Muscle layer of duodenum (tissue), 2 donors: ENCODE data around the gene PPM1J.
A peak's percentile ranks its signal among the peaks of the same experiment; 100 is the strongest.

Source experiments
- H3K27ac ChIP-seq: one replicate; pipeline ENCODE4 v1.7.0; 2013; ENCODE audit warnings: mild to moderate bottlenecking, low read length
- H3K27me3 ChIP-seq: one replicate; pipeline ENCODE4 v1.7.0; 2013; ENCODE audit warnings: low read depth, mild to moderate bottlenecking, control low read depth, low read length
- H3K36me3 ChIP-seq, 2 donors: one replicate each; pipeline ENCODE4 v1.7.0; 2013; ENCODE audit warnings: low read length in 2 of 2, control low read depth in 1 of 2, mild to moderate bottlenecking in 1 of 2; ENCODE audit not compliant: insufficient read depth in 2 of 2, control insufficient read depth in 1 of 2
- H3K4me1 ChIP-seq, 2 donors: one replicate each; pipeline ENCODE4 v1.7.0; 2013; ENCODE audit warnings: low read length in 2 of 2, mild to moderate bottlenecking in 2 of 2, control low read depth in 1 of 2, moderate library complexity in 1 of 2; ENCODE audit not compliant: insufficient read depth in 2 of 2, control insufficient read depth in 1 of 2
- H3K4me3 ChIP-seq, 2 donors: one replicate each; pipeline ENCODE4 v1.7.0; 2013; ENCODE audit warnings: low read length in 2 of 2, low read depth in 1 of 2, mild to moderate bottlenecking in 1 of 2
- H3K9me3 ChIP-seq, 2 donors: one replicate each; pipeline ENCODE4 v1.7.0; 2013; ENCODE audit warnings: low read length in 2 of 2, control low read depth in 1 of 2, mild to moderate bottlenecking in 1 of 2; ENCODE audit not compliant: control insufficient read depth in 1 of 2
- donor health status: healthy.

PPM1J gene

GRCh38 chr1:112678605-112679004 lies 36.5 kb downstream of the PPM1J start:
- H3K27ac ChIP-seq, result no peak overlapping the region
- H3K27me3 ChIP-seq, result no peaks in the 10 kb centered on the region
- no peak overlapping the region for H3K4me3 ChIP-seq
- no peaks in the 10 kb centered on the region for H3K9me3 ChIP-seq
- no peaks in the 10 kb centered on the region for H3K36me3 ChIP-seq
- H3K4me1 ChIP-seq, result peaks cover 1 to 14% of the 10 kb centered on the region in 2 donors

DNA sequence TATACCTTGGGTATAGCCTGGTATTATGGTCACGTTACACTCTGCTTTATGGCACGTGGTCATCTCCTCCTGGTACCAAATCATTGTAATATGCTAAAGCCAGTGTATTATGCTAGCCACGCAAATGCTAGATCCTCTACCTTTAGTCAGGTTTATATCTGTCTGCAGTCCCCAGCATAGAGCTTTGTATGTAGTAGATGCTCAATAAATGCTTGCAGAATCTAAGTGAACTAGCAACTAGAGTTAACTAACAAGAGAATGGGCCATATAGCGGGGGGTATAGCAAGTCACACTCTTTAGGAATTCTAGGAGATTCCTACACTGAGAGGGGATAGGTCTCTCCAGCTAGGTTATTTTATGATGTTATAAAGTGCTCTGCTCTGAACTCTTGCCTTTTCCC lies 37.6 kb downstream of the PPM1J start:
- Histone ChIP-seq H3K9me3 (no peaks in the 10 kb centered on the region), H3K4me1 (peaks cover 6 to 19% of the 10 kb centered on the region in 2 donors), H3K27me3 (no peaks in the 10 kb centered on the region), H3K27ac (no peak overlapping the region), H3K36me3 (no peaks in the 10 kb centered on the region), H3K4me3 (no peak overlapping the region)

DNA sequence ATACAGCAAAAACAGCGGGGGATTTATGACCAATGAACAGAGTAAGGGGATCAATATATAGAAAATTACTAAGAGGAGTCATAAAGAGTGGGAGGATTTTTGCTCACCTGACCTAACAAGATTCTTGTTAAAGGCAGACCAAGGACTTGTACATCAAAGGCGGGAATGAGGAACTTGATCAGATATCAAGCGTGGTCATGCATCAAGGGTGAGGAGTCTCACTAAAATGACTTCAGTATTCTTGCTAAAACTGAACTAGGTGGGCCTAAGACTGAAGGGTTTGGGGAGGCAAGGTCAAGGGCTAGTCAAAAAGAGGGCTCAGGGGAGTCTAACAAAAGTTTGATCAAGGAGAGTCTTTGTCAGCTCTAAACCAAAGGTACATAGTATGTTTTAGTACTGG lies 38.6 kb downstream of the PPM1J start:
- peaks cover 6 to 19% of the 10 kb centered on the region in 2 donors for H3K4me1 ChIP-seq
- H3K27ac ChIP-seq, result no peak overlapping the region
- H3K4me3 ChIP-seq, result no peak overlapping the region
- H3K27me3 ChIP-seq, result no peaks in the 10 kb centered on the region
- no peaks in the 10 kb centered on the region for H3K36me3 ChIP-seq
- H3K9me3 ChIP-seq, result no peaks in the 10 kb centered on the region

DNA sequence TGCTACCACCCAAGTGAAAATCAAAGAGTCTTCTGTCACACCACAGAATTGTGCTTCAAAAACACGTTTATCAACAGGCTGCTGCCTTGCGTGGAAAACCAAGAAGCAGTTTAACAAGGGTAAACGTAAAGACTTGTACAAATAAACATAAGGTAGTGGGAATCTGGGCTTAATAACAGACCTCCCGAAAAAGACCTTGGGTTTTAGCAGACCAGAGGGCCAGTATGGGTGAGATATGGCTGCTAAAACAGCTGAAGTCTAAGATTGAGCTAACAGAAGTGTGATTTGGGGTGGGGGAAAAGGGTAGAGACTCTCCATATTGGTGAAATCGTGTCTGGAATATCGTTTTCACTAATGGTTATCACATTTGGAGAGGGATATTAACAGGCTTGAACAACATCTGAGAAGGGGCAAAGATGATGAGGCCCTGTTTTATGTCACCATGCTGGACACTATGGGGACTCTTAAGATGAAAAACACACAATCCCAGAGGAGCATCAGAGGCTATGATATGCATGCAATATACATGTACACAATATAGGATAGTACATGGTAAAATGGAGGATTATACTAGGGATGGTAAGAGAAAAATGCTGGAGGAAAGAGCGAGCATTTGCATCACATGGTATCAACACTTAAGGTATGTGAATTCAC lies 39.3 kb downstream of the PPM1J start:
- Histone ChIP-seq H3K9me3 (no peaks in the 10 kb centered on the region), H3K4me1 (peaks cover 6 to 19% of the 10 kb centered on the region in 2 donors), H3K27me3 (no peaks in the 10 kb centered on the region), H3K36me3 (no peaks in the 10 kb centered on the region), H3K4me3 (peak overlapping the region; percentile 84 to 92), H3K27ac (peak overlapping the region; percentile 52)

GRCh38 chr1:112674986-112675727 lies 40.0 kb downstream of the PPM1J start:
- Histone ChIP-seq H3K9me3 (no peaks in the 10 kb centered on the region), H3K4me1 (peaks cover 6 to 19% of the 10 kb centered on the region in 2 donors), H3K27me3 (no peaks in the 10 kb centered on the region), H3K27ac (peak overlapping the region; percentile 93), H3K36me3 (peaks cover under 1 to 5% of the 10 kb centered on the region in 2 donors), H3K4me3 (peak overlapping the region; percentile 84 to 92)

DNA sequence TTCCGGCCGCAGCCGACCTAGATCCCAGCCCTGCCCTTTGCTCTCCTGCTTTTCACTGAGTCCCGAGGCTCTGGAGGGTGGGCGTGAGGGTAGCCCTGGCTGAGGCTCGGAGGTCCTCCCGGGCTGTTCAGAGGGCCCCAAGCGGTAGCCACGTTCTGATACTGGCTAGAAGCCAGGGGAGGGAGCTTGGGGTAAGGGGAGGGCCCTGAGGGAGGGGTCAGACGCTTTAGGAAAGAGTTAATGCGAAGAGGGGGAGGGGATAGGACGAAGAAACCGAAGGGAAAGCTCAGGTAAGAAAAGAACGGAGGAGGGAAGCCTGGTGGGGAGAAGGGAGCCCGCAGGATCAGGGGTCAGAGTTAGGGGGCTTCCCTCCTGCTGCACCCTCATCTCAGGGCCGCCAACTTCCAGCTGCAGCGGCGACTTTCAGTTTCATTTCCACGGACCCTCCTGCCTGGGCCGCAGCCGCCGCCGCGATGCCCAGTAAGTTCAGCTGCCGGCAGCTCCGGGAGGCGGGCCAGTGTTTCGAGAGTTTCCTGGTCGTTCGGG lies 40.6 kb downstream of the PPM1J start, which contains the start of gene MOV10:
Gene MOV10, plus strand, starts transcription at position 220 of the 546 bp plus-strand sequence. Its CDS starts 254 bp downstream, at position 474.
- no peaks in the 10 kb centered on the region for H3K9me3 ChIP-seq
- H3K27me3 ChIP-seq, result no peaks in the 10 kb centered on the region
- H3K36me3 ChIP-seq, result peaks cover 7 to 10% of the 10 kb centered on the region in 2 donors
- H3K27ac ChIP-seq, result peak within 1 kb of the TSS; percentile 93
- peak within 1 kb of the TSS; percentile 84 to 92 for H3K4me3 ChIP-seq
- peaks cover 6 to 19% of the 10 kb centered on the region in 2 donors for H3K4me1 ChIP-seq

DNA sequence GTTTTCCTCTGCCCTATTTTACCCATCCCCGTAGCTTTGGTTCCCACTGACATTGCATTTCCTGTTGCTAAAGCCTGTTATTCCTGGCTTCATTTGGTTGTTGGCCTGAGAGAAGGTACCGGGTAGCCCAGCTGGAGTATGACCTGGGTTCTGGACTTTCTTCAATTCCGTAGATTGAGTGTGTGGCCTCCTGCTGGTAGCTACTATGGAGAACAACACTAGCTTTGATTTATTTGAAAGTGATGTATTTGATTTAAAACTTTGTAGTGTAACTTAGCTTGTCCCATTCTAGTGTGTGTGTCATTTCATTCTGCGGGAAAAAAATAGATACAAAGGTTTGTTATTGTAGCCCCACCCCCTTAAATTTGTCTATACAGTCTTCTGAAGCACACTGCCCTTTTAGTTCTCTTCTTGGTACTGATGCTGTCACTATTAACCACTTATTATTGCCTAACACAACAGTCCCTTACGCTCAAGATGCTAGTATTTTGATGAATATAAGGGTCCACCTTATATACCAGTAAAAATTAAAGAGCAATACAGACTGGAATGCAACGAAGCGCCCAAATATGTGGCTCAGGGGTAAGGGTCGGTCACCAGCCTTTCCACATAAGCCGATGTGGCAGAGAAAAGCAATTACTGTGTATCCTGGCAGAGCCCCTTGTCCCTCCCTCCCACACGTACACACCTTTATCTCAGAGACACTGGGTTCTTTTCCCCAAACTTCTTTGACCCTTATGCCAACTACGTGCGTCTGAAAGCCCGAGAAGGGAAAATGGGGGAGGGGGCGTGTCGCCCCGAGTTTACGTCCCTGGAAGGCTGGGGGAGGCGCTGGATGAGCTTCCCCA lies 41.3 kb downstream of the PPM1J start:
- Histone ChIP-seq H3K27ac (peak overlapping the region; percentile 93), H3K27me3 (no peaks in the 10 kb centered on the region), H3K36me3 (peaks cover 14 to 16% of the 10 kb centered on the region in 2 donors), H3K4me3 (peak overlapping the region; percentile 84 to 92), H3K9me3 (no peaks in the 10 kb centered on the region), H3K4me1 (peaks cover 6 to 19% of the 10 kb centered on the region in 2 donors)

- peaks cover 6 to 19% of the 10 kb centered on the region in 2 donors for H3K4me1 ChIP-seq
- H3K27ac ChIP-seq, result no peak overlapping the region
Measured at GRCh38 chr1:112672842-112673241, 42.3 kb downstream of the PPM1J start.

DNA sequence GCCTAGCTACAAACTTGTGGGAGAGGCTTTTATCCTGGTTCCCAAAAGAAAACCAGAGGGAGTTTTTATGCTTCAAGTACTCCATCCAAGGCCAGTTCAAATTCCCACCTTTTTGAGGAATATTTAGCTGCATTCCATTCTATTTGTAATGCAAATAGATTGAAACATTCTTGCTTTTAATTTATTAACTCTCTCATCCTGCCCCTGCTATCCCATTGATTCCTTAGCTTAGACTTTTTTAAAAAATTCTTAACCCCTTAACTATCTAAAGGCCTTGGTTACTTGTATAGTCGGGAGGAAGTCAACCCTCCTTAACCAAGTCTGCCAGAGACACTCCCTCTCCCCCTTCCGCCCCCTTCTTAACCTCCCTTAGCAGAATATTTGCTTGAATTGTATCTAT lies 43.1 kb downstream of the PPM1J start:
- peaks cover 6 to 19% of the 10 kb centered on the region in 2 donors for H3K4me1 ChIP-seq
- H3K36me3 ChIP-seq, result peaks cover 20 to 31% of the 10 kb centered on the region in 2 donors
- no peak overlapping the region for H3K4me3 ChIP-seq
- H3K27ac ChIP-seq, result no peak overlapping the region
- H3K9me3 ChIP-seq, result no peaks in the 10 kb centered on the region
- H3K27me3 ChIP-seq, result no peaks in the 10 kb centered on the region

More at GRCh38 chr1:112672842-112673241, 42.3 kb downstream of the PPM1J start:
- no peaks in the 10 kb centered on the region for H3K27me3 ChIP-seq
- H3K9me3 ChIP-seq, result no peaks in the 10 kb centered on the region
- no peak overlapping the region for H3K4me3 ChIP-seq
- H3K36me3 ChIP-seq, result peaks cover 16 to 25% of the 10 kb centered on the region in 2 donors

DNA sequence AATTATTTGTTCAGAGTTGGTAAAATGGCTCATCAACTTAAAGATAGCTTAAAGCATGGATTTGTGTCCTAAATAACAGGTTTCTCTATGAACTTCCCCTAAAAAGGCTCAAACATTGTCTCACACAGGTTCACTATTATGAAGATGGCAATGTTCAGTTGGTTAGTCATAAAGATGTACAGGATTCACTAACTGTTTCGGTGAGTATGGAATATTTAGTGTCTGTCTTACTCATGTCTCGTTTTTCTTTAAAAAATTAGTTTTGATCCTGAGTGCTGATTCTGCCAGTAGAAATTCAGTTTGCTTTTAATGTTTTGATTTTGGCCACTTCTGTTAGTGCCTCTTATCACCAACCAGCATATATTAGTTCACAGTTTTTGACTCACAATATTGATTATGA lies 48.2 kb downstream of the PPM1J start:
- H3K4me1 ChIP-seq, result no peaks in the 10 kb centered on the region
- peaks cover 39 to 63% of the 10 kb centered on the region in 2 donors for H3K36me3 ChIP-seq
- H3K27ac ChIP-seq, result no peak overlapping the region
- H3K4me3 ChIP-seq, result no peak overlapping the region
- no peaks in the 10 kb centered on the region for H3K27me3 ChIP-seq
- H3K9me3 ChIP-seq, result no peaks in the 10 kb centered on the region

DNA sequence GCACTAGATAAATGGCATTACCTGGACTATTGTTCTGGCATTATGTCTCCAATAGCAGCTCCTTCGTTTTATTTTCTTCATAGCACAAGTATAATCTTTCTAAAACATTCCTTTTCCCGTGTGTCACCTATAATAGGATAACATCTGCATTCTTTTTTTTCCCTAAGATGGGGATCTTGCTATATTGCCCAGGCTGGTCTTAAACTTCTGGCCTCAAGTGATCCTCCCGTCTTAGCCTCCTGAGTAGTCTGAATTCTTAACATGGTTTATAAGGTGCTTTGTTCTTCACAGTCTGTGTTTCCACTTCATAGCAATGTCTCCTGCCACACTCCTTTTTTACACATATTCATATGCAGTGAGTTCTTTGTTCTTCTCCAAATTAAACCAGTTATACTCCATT lies 49.3 kb downstream of the PPM1J start:
- Histone ChIP-seq H3K4me1 (no peaks in the 10 kb centered on the region), H3K36me3 (peaks cover 50 to 73% of the 10 kb centered on the region in 2 donors), H3K4me3 (no peak overlapping the region), H3K9me3 (no peaks in the 10 kb centered on the region), H3K27me3 (no peaks in the 10 kb centered on the region), H3K27ac (no peak overlapping the region)
